Calu3 (cell line): Measurements from ENCODE around the gene PPP1R13B. TPM values are rescaled to one million over a fixed set of nuclear protein-coding genes. Genes with fewer than 3 reads are reported as not detected.

Experiments used
- BruUV-seq: library from RNA; stranded (reverse); fragments of 400-500 nt; replicated peaks from 2 replicates; lab custom pipeline; 2021; lab: Mats Ljungman, UMichigan
- CTCF ChIA-PET: fragments of 300-600 bp; sonication (Branson Sonifier 250); formaldehyde crosslinking; loops from one replicate; lab custom pipeline; 2022; ENCODE audit warnings: antibody characterized with exemption; lab: Charles Lee
- DNase-seq: peaks from one replicate; pipeline ENCODE4 v3.0.0; 2022
- H3K27ac Mint-ChIP-seq: one replicate; pipeline ENCODE4 v1.8.0; 2022; ENCODE audit warnings: mixed read lengths; ENCODE audit not compliant: unreplicated experiment
- H3K27me3 Mint-ChIP-seq: one replicate; pipeline ENCODE4 v1.8.0; 2022; ENCODE audit warnings: mixed read lengths; ENCODE audit not compliant: unreplicated experiment
- H3K36me3 Mint-ChIP-seq: one replicate; pipeline ENCODE4 v1.8.0; 2022; ENCODE audit warnings: mild to moderate bottlenecking, moderate library complexity, mixed read lengths; ENCODE audit not compliant: insufficient read depth, unreplicated experiment
- H3K4me1 Mint-ChIP-seq: one replicate; pipeline ENCODE4 v1.8.0; 2022; ENCODE audit warnings: mild to moderate bottlenecking, low read depth, mixed read lengths; ENCODE audit not compliant: unreplicated experiment
- H3K4me3 Mint-ChIP-seq: one replicate; pipeline ENCODE4 v1.8.0; 2022; ENCODE audit warnings: mild to moderate bottlenecking, low read depth, moderate library complexity, mixed read lengths; ENCODE audit not compliant: unreplicated experiment
- H3K9me3 Mint-ChIP-seq: one replicate; pipeline ENCODE4 v1.8.0; 2022; ENCODE audit warnings: low read depth, mixed read lengths; ENCODE audit not compliant: unreplicated experiment
- intact Hi-C: fragments of 100-400 bp; cut with micrococcal nuclease; formaldehyde crosslinking; loops from one replicate; pipeline ENCODE4 v1.10.0; 2022; ENCODE audit not compliant: unreplicated experiment
- total RNA-seq: library from RNA; stranded (reverse); gene quantifications from 2 replicates; pipeline ENCODE4 v1.2.3, GENCODE V29; 2022
- TF ChIP-seq, protein P1 (sequence below): fragments of 200-600 bp; IDR thresholded peaks from one replicate; pipeline ENCODE4 v1.8.0; 2022; ENCODE audit warnings: antibody characterized with exemption; ENCODE audit not compliant: unreplicated experiment

Gene PPP1R13B
- total RNA-seq, 1 experiment from 2014 or later: 27.7 TPM

DNA sequence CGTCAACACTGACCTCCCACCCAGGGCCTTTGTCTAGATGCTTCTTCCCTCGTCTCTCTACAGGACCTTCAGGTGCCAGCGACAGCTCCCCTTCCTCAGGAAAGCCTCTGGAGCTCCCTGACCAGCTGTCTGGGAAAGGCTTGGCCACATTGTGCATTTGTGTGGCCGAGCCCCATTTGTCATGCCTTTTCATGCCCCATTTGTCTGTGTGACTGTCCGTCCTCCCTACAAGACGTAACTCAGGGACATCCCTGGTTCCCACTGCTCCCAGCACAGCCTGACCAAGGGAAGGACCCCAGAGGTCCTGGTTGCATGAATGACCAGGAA, 107.9 kb downstream of the PPP1R13B start:
- intact Hi-C loops: no loop called here
- CTCF ChIA-PET: no interaction called here
- no peak for DNase-seq
- H3K9me3 Mint-ChIP-seq: no peaks in the 10 kb centered on the region
- H3K27ac Mint-ChIP-seq: no peak overlapping the region
- no TSS peak for BruUV-seq
- H3K4me3 Mint-ChIP-seq: no peak overlapping the region
- H3K27me3 Mint-ChIP-seq: no peaks in the 10 kb centered on the region
- TF ChIP-seq, protein P1, sequence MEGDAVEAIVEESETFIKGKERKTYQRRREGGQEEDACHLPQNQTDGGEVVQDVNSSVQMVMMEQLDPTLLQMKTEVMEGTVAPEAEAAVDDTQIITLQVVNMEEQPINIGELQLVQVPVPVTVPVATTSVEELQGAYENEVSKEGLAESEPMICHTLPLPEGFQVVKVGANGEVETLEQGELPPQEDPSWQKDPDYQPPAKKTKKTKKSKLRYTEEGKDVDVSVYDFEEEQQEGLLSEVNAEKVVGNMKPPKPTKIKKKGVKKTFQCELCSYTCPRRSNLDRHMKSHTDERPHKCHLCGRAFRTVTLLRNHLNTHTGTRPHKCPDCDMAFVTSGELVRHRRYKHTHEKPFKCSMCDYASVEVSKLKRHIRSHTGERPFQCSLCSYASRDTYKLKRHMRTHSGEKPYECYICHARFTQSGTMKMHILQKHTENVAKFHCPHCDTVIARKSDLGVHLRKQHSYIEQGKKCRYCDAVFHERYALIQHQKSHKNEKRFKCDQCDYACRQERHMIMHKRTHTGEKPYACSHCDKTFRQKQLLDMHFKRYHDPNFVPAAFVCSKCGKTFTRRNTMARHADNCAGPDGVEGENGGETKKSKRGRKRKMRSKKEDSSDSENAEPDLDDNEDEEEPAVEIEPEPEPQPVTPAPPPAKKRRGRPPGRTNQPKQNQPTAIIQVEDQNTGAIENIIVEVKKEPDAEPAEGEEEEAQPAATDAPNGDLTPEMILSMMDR: no peak
- peaks cover 13% of the 10 kb centered on the region for H3K36me3 Mint-ChIP-seq
- no peaks in the 10 kb centered on the region for H3K4me1 Mint-ChIP-seq

DNA sequence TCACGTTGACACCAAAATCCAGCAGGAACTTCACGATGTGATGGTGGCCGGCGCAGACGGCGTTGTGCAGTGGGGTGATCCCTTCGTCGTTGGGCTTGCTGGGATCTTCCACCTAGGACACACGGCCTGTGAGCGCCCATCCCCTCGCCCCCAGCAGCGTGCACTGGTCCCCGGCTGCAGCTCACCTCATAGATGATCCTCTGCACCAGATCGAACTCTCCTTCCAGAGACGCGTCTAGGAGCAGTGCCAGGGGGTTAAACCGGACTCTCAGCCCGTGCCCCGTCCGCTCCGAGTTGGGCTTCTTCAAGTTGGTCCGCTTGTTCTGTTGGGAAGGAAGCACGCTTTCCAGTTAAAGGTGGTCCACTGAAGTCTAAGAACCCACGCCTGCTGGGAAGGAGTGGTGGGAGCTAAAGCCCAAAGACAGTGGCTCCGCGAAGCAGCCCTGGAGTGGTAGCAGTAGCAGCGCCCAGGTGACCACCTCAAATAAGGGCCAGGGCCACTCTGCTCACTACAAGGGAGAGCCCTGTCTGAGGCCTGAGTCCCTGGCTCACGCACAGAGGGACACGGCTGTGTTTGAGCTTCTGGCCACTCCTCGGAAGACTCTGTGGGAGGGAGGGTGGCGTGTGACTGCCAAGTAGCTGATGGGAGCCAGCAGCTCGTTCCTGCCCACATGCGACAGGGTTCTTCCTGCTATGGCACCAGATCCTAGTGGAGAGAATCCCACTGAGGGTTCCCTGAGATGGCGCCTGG, 108.5 kb downstream of the PPP1R13B start:
- no TSS peak for BruUV-seq
- DNase-seq: no peak
- Mint-ChIP-seq H3K4me3 (no peak overlapping the region), H3K9me3 (no peaks in the 10 kb centered on the region), H3K36me3 (peaks cover 19% of the 10 kb centered on the region), H3K27me3 (no peaks in the 10 kb centered on the region), H3K4me1 (no peaks in the 10 kb centered on the region), H3K27ac (no peak overlapping the region)
- TF ChIP-seq, protein P1: no peak
- CTCF ChIA-PET: no interaction called here
- intact Hi-C loops: no loop called here

DNA sequence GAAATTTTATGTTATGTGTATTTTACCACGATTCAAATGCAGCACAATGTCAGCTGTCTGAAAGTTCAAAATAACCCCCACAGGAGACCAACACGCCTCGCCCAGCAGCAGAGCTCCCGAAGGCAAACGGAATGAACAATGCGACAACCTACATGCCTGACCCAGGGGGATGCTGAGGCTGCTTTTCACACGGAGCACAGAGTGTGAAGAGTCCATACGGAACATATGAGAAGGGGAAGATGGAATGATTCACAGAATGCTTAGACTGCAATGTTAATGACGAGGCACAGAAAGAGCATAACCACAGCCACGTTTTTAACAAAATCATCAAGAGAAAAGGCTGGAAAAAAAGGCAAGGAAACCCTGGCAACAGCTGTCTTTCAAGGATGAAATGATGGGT, 109.2 kb downstream of the PPP1R13B start:
- BruUV-seq: no TSS peak
- TF ChIP-seq, protein P1: no peak
- Mint-ChIP-seq H3K4me3 (no peak overlapping the region), H3K27ac (no peak overlapping the region), H3K27me3 (no peaks in the 10 kb centered on the region), H3K36me3 (peaks cover 19% of the 10 kb centered on the region), H3K4me1 (no peaks in the 10 kb centered on the region), H3K9me3 (no peaks in the 10 kb centered on the region)
- intact Hi-C loops: no loop called here
- CTCF ChIA-PET: no interaction called here
- no peak for DNase-seq

DNA sequence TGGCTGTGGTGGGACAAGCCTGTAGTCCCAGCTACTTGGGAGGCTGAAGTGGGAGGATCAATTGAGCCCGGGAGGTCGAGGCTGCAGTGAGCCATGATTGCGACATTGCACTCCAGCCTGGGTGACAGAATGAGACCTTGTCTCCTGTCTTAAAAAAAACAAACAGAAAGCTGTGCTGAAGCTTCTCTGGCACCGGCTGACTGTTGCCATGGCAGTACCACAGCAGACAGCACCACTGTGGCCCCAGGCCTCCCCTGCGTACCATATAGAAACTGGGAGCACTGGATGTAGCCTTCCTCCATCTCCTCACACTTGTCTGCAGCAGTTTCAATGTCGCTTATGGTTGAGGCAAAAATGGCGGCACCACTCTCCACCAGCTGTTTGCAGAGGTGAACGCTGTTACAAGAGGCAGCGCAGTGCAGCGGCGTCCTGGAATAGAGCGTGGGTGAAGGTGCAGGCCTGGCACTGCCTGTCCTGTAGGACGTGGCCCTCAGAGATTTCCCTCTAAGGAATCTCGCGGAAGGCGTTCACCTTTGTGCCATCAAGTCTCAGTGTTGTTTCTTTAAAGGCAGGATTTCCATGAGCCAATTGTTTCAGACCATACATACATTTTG, 109.8 kb downstream of the PPP1R13B start:
- H3K9me3 Mint-ChIP-seq: no peaks in the 10 kb centered on the region
- no TSS peak for BruUV-seq
- TF ChIP-seq, protein P1: no peak
- no peaks in the 10 kb centered on the region for H3K27me3 Mint-ChIP-seq
- H3K27ac Mint-ChIP-seq: no peak overlapping the region
- CTCF ChIA-PET: no interaction called here
- no peak overlapping the region for H3K4me3 Mint-ChIP-seq
- H3K36me3 Mint-ChIP-seq: peaks cover 22% of the 10 kb centered on the region
- H3K4me1 Mint-ChIP-seq: no peaks in the 10 kb centered on the region
- DNase-seq: no peak
- intact Hi-C loops: no loop called here
